ENCODE results near the gene SLC6A17.

SLC6A17 gene

GRCh38 chr1:110172001-110172400 lies 21.7 kb downstream of the SLC6A17 start:
- Mint-ChIP-seq H3K9me3 (no peaks in the 10 kb centered on the region), H3K36me3 (ENCODE audit: low read depth) (no peaks in the 10 kb centered on the region), H3K27ac (no peak overlapping the region), H3K27me3 (ENCODE audit: low read depth, poor library complexity) (peaks cover 39% of the 10 kb centered on the region), H3K4me1 (peaks cover 8% of the 10 kb centered on the region), H3K4me3 (no peak overlapping the region)
- TF ChIP-seq, protein P1, sequence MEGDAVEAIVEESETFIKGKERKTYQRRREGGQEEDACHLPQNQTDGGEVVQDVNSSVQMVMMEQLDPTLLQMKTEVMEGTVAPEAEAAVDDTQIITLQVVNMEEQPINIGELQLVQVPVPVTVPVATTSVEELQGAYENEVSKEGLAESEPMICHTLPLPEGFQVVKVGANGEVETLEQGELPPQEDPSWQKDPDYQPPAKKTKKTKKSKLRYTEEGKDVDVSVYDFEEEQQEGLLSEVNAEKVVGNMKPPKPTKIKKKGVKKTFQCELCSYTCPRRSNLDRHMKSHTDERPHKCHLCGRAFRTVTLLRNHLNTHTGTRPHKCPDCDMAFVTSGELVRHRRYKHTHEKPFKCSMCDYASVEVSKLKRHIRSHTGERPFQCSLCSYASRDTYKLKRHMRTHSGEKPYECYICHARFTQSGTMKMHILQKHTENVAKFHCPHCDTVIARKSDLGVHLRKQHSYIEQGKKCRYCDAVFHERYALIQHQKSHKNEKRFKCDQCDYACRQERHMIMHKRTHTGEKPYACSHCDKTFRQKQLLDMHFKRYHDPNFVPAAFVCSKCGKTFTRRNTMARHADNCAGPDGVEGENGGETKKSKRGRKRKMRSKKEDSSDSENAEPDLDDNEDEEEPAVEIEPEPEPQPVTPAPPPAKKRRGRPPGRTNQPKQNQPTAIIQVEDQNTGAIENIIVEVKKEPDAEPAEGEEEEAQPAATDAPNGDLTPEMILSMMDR (IDR thresholded peaks at IDR 0.05): no peak
- DNase-seq: no peak

DNA sequence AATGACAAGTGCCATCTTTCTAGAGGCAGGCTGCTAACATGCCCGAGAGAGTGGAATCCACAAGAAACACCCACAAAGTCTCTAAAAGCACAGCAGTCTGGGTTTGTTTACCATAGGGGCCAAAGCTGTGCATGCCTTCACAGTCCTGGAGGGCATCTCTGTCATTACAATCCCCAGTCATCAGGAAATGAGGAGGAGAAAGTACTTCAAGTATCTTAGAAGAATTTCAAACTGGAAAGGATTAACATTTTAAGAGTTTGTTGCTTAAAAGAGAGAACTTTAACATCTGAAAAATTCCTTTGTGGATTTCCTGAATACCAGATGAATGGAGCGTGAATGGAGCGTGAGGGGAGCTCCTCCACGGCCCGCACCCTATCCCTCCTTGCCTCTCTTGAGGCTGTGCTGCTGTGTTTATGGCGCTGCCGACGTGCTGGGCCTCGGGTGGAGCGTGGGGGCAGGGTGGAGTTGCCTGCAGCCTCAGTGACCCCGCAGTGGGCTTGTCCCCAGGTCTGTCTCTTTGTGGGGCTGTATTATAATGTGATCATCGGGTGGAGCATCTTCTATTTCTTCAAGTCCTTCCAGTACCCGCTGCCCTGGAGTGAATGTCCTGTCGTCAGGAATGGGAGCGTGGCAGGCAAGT lies 23.3 kb downstream of the SLC6A17 start:
- H3K27me3 Mint-ChIP-seq (ENCODE audit: low read depth, poor library complexity): peaks cover 34% of the 10 kb centered on the region
- peaks cover 8% of the 10 kb centered on the region for H3K4me1 Mint-ChIP-seq
- H3K9me3 Mint-ChIP-seq: peaks cover 2% of the 10 kb centered on the region
- DNase-seq: no peak
- peak overlapping the region; percentile 61 for H3K27ac Mint-ChIP-seq
- H3K36me3 Mint-ChIP-seq (ENCODE audit: low read depth): no peaks in the 10 kb centered on the region
- no peak overlapping the region for H3K4me3 Mint-ChIP-seq
- TF ChIP-seq, protein P1 (IDR thresholded peaks at IDR 0.05): no peak

- Mint-ChIP-seq H3K4me1 (peaks cover 8% of the 10 kb centered on the region), H3K9me3 (peaks cover 6% of the 10 kb centered on the region), H3K36me3 (ENCODE audit: low read depth) (no peaks in the 10 kb centered on the region), H3K27me3 (ENCODE audit: low read depth, poor library complexity) (peaks cover 29% of the 10 kb centered on the region), H3K4me3 (no peak overlapping the region), H3K27ac (no peak overlapping the region)
- DNase-seq: no peak
- TF ChIP-seq, protein P1 (IDR thresholded peaks at IDR 0.05): no peak
Observed at GRCh38 chr1:110174961-110175360, 24.7 kb downstream of the SLC6A17 start.

GRCh38 chr1:110176299-110176956 lies 26.1 kb downstream of the SLC6A17 start:
- H3K27ac Mint-ChIP-seq: no peak overlapping the region
- H3K27me3 Mint-ChIP-seq (ENCODE audit: low read depth, poor library complexity): peaks cover 21% of the 10 kb centered on the region
- H3K9me3 Mint-ChIP-seq: peaks cover 6% of the 10 kb centered on the region
- H3K4me3 Mint-ChIP-seq: no peak overlapping the region
- DNase-seq: no peak
- H3K4me1 Mint-ChIP-seq: peaks cover 2% of the 10 kb centered on the region
- TF ChIP-seq, protein P1 (IDR thresholded peaks at IDR 0.05): no peak
- no peaks in the 10 kb centered on the region for H3K36me3 Mint-ChIP-seq (ENCODE audit: low read depth)

- Mint-ChIP-seq H3K27me3 (ENCODE audit: low read depth, poor library complexity) (peaks cover 15% of the 10 kb centered on the region), H3K27ac (no peak overlapping the region), H3K36me3 (ENCODE audit: low read depth) (no peaks in the 10 kb centered on the region), H3K9me3 (peaks cover 6% of the 10 kb centered on the region), H3K4me1 (no peaks in the 10 kb centered on the region), H3K4me3 (no peak overlapping the region)
- DNase-seq: no peak
- TF ChIP-seq, protein P1 (IDR thresholded peaks at IDR 0.05): no peak
Observed at GRCh38 chr1:110177775-110178174, 27.5 kb downstream of the SLC6A17 start.
